HPDE6-E6E7 (cell line): ENCODE measurements around the gene CENPM.

Source experiments
- DNase-seq: peaks from one replicate; pipeline ENCODE4 v3.0.0; 2011; ENCODE audit warnings: missing footprints; ENCODE audit errors: extremely low spot score

CENPM gene

DNA sequence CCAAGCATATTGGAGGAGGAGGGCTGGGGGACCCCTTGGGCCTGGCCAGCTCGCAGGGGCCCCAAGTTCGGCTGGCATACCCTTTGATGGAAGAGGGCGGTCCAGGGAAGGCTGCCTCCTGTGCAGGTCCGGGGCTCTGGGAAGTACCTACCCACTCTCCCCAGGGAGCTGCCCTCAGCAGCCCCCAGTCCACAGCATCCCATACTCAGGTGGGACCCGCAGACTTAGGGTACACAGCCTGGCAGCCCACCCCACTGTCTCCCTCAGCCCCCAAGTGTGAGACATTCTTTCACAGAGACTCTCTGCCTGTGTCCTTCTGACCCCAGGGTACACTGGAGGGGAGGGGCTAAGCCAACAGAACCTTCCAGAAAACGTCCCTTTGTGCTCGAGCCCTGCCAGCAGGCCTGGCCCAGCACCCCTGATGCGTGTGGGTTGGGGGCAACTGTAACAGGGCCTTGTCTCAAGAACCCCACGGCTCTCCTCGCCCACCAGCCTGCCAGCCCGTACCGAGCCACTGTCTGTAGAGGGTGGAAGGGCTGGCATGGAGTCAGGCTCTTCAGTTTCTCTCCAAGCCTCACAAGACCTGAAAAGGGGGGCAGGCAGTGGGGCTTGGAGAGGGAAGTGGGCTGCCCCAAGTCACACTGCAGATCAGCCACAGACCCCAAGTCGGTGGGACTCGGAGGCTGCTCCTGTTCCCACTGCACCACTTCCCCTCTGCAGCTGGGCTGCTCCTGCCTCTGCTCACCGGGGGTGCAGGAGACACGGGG lies 13.4 kb downstream of the CENPM start:
- no peak for DNase-seq

DNA sequence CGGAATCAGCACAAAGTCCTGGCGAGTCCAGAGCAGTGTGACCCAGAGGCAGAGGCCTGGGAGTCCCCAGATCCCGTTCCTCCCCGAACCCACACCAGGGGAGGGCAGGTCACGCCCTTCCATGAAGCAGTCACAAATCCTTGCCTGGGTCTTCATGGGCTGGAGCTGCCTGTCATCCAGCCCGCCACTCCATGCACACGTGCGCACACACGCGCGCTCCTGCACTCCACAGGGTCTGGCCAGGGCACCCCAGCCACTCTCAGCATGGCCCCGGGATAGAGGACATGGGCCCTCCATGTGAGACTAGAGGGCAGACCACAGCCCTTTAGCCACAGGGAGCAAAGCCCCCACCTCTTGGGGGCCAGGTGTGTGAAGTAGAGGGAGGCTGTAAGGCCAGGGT lies 14.6 kb downstream of the CENPM start:
- no peak for DNase-seq

DNA sequence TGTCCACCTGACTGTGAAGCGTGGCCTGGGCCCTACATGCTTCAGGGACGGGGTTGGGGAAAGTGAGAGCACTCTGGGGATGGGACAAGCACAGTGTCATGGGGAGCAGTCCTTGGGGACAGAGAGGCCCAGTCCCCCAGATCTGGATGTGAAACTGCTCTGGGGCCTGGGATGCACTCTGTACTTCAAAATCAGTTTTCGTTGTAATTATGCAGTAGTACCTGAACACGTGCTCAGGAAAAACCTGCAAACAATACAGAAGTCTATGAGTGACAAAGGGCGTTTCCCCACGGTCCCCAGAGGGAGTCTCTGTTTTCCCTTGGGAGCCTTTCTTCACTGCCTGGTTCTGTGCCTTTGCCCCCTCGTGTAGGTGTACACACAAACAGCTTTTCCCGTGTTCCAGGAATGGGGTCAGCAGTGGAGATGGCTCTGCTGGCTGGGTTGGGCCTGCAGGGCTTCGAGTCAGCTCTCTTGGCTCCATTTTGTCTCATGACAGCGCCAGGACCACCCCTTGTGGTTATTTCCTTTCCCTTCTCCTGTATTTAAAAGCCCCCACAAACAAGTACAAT lies 15.2 kb downstream of the CENPM start:
- no peak for DNase-seq

DNA sequence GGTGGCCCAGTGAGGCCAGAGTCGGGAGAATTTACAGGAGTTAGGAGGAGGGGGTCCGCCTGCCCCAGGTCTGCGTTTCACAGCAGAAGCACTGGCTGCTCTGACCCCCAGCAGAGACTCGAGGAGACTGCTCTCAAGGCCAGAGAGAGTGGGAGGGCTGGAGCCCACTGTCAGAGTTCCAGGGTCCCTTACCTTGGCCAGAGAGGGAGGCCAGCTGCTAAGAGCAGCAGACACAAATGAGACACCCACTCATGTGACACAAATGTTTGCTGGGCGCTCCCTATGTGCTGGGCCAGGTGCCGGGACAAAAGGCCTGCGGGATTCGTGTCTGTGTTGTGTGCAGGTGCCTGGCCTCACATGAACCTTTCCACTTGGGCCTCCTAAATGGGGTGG lies 17.5 kb downstream of the CENPM start:
- no peak for DNase-seq

DNA sequence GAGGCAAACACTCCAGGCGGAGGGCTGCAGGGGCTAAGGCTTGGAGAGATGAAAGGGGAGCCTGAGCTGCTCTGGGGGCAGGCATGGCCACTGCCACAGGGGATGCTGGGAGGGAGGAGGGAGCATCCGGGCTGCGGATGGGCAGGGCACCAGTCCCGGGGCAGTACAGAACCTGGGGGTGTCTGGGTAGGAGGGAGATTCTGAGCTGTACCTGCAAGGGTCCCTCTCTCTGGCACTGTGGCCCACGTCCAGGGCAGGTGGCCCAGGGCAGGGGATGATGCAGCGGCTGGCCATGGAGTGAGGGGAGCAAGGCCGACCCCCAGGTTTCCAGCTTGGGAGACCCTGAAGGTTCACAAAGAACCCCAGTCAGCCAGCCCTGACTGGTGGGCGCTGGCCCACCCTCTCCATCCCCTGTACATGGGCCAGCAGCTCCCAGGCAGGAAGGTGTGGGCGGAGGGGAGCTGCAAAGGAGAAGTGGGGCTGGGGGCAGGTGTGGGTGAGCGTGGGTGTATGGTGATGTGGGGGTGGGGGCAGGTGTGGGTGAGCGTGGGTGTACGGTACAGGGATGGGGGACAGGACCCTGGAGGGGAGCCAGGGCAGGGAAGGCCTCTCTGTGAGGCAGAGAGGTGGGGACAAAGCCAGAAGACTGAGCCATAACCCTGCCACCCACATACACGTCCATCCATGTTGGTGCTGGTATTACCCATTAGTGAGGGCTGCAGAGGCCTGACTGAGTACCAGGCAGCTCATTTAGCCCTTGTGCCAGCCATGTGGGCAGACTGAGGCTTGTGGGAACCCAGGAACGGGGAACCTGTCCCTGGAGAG lies 18.1 kb downstream of the CENPM start:
- DNase-seq: no peak

DNA sequence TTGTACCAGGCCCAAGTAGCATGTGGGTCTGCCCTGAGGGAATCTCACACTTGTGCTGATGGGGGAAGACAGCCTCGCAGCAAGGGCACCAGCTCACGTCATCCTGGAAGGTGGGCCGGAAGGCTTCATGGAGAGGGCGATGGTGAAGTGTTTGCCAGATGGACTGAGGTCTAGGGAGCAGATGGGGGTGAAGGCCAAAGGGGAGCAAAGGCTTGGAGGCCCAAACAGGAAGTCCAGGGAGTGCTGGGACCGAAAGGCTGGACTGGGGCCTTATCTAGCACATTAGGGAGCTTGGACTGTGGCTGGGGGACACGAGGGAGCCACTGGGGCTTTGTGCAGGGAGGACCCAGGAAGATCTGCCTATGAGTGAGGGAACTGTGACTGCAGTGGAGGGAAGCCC lies 19.1 kb downstream of the CENPM start:
- no peak for DNase-seq

DNA sequence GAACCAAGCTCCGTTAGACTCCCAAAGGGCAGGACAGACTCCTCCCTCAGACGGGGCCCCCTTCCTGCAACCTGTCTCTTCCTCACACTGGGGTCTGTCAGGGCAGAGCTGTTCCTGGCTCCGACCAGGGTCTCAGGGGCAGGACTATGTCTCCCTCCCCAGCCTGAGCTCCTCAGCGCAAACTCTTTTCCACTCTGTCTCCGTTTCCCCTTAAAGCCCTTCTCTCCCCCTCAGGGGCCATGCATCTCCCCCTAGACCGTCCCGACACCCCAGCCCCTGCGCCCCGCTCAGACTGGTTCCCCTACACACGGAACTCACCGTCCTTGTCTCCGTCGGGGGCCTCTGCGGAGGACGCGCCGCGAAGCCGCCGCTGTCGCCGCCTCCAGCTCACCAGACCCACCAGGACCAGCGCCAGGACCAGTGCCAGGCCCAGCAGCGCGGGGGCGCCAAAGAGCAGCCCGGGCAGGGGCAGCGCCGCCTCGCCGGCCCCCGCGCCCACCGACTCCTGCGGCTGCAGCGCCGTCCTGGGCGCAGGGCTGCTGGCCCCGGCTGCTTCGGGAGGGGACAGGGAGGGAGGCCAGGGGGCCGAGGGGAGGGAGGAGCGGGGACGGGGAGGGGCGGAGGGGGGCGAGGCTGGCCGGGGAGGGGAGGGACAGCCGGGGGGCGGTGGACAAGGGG lies 21.0 kb downstream of the CENPM start:
- no peak for DNase-seq

DNA sequence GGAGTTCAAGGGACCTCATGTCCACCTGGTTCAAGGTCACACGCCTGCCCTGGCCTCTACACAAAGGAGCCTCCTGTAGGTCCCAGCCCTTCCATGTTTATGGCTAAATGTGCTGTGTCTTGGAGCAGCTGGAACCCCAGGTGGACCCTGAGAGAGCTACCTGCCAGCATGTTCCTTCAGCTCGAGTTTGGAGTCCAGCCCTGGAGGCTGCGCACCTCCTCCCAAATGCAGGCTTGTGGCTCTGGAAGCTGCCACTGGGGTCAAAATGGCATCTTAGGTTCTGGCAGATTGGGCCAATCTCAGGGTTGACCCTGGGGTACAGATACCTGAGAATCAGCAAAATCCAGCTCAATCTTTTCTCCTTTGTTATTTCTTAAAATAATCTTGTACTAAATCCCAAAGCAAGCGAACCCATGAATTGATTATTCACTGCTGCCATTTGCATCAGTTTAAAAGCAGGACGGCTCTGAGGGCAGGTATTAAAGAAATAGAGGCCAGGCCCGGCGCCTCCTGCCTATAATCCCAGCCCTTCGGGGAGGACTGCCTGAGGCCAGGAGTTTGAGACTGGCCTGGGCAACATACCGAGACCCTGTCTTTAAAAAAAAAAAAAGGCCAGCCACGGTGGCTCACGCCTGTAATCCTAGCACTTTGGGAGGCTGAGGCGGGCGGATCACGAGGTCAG lies 23.2 kb downstream of the CENPM start:
- DNase-seq: no peak

DNA sequence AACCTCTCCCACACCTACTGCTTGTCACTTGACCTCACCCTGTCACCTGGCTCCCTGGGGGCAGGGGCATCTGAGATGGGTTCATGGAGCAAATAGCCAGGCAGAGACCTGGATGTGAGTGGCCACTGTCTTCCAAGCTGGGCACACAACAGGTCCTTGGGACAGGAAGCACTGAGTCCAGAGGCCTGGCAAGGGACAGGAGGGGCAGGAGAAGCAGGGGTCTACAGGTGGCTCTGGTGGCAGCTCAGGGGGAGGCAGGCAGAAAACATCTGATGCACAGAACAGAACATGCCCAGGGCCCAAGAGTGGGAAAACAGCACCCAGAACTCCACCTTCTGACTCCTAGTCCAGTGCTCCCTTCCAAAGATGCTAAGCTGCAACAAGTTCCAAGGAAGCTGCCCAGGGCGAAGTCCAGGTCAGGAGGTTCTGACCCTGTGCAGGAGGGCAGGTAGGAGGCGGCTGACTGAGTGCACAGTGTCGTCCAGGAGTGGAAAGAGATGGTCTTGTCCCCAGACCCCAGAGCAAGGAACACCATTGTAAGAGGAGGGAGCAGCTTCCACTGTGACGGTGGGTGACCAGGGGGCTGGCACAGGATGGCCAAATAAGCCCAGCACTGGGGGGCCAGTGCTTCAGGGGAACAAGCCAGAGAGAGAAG lies 23.9 kb downstream of the CENPM start:
- no peak for DNase-seq

DNA sequence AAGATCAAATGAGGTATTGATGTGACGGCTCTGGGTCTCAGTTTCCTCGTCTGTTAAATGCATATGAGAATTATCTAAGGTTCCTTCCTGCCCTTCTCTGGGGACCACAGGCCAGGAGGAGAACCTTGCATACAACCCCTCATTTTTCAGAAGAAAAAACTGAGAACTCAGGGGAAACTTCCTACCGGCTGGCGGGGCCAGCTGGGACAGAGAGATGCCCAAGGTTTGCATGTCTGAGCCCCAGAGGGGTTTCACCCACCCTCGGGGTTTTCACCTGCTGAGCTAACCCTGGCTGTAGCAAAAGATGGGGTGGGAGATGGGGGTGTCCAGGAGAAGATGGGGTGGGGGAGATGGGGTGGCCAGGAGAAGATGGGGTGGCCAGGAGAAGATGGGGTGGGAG lies 24.6 kb downstream of the CENPM start:
- no peak for DNase-seq

DNA sequence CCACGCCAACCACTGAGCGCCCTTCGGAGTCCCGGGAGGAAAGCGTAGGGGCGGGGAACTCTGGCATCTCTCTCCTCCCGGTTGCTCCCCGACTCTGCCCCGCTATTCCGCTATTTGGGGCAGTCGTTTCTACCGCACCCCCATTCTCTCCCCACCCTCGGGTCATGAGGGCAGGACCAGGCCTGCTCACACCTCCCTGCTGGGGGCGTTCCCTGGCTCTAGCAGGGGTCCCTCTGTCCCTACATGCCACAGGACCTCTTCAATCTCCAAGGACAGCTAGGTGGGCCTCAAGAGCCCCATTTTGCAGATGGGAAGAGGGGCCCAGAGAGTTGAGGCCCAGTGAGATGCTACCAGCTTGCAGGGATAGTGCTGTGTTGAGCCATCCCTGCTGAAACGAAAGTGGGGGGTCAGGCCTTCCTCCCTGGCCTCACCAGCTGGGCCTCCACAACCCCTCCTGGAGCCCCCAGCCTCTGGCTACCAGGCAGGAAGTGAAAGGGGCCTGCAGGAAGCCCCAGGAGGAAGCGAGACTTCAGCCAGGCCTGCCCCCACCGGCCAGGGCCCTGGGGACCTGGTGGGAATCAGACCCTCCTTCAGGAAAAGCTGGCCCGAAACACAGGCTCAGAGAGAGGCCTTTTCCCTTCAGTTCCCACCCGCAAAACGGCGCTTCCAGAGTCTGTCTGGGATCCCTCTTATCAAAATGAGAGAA lies 26.5 kb downstream of the CENPM start:
- no peak for DNase-seq

DNA sequence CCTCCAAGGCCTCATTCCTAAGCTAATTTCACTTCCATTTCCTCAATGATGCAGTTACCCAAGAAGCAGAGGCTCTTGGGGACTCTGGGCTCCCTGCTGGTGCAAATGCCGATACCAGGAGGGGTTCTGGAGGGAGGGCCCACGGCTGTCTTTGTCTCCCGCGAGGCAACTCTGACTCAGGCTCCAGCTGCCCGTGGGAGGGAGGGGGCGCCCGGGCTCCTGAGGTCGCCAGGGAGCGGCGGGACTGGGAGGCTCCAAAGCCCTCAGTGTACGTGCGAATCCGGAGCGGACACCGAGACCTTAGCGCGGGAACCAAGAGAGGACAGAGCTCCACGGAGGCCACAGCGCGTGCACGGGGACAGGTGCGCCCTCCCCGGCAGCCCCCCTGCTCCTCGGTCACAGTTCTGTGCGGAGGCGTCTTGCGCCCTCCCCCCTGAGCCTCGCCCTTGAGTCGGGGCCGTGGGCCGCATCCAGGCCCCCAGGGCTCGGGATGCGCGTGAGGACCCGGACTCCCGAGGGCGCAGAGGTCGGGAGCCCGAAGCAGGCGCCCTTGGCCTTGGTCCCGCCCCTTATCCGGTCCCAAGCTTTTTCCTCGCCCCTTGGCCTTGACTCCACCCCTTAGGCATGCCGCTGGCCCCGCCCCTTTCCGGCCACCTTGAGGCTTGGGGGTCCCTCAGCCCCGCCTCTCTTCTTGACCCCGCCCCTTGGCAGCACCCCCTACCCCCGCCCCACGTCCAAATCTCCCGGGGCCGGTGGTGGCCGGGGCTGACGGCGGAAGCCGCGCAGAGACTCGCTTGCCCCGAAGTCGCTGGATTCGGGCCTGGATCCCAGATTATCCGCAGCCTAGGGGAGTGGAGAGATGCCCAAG lies 27.4 kb downstream of the CENPM start:
- DNase-seq: no peak

DNA sequence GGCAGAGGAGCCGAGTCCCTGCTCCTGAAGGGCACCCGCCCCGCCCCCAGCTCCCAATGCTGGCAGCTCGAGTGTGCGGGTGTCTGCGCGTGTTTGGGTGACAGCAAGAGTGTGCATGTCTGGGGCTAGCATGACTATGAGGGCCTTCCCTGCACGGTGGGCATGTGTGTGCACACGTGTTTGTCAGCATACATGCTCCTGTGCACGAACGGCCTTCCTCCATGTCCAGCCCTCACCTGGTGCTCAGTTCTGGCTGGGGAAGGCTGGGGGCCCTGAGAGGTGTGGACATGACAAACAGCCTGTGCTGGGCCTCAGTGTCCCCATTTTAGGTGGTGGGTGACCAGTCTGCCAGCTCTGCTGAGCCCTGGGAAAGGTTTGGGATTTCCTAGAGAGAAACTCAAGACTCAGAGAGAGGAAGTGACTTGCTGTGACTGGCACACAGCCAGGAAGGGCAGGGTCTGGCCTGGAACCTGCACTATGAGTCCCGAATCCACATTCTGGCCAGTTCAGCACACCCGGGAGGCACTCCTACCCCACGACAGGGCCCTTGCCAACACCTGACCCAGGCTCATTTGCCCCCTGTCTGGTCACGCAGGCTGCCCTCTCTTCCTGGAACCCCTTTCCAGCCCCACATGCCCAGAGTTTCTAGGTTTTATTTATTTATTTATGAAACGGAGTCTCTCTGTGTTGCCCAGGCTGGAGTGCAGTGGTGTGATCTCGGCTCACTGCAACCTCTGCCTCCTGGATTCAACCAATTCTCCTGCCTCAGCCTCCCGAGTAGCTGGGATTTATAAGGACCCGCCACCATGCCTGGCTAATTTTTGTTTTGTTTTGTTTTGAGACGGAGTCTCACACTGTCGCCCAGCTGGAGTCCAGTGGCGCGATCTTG lies 28.8 kb downstream of the CENPM start:
- no peak for DNase-seq

DNA sequence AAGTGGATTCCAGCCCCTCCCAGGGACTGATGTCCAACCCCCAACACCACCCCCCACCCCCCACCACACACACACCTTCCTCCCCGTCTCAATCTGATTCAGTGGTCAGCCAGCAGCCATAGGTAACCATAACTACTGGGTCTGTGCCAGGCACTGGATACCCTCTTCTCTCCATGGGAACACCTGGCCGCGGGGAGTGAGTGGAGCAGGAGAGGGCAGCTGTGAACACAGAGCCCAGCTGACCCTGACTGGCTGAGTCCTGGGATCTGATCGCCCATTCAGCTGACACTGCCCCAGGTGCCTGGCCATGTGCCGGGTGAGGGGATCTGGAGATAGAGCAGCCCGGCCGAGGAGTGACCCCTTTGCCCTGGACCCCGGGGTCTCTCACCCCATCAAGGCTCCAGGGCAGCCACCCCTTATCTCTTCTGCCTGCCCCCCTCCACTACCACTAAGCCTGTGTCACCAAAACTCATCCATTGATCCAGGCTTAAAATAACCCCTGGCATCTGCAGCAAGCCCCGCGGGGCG lies 29.5 kb downstream of the CENPM start:
- no peak for DNase-seq

DNA sequence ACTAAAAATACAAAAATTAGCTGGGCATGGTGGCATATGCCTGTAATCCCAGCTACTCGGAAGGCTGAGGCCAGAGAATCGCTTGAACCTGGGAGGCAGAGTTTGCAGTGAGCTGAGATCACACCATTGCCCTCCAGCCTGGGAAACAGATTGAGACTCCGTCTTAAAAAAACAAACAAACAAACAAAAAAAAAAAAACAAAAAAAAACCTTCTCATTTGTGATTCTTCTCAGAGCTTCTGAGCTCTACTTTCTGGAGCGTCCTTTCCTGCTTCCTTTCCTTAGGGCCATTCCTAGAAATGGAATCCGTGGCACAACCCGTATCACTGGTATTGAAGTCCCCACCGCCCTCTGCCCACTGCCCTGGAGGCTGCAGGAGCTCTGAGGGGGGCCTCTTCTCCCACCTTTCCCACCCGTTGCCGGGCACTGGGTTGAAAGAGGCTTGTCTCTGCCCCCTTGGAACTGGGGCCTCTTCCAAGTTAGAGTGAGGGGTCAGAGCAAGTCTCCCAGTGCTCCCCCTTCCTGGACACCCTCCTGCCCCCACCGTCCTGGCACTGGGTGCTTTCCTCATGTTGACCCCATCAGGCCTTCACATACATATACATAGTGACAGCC lies 30.1 kb downstream of the CENPM start:
- DNase-seq: no peak

DNA sequence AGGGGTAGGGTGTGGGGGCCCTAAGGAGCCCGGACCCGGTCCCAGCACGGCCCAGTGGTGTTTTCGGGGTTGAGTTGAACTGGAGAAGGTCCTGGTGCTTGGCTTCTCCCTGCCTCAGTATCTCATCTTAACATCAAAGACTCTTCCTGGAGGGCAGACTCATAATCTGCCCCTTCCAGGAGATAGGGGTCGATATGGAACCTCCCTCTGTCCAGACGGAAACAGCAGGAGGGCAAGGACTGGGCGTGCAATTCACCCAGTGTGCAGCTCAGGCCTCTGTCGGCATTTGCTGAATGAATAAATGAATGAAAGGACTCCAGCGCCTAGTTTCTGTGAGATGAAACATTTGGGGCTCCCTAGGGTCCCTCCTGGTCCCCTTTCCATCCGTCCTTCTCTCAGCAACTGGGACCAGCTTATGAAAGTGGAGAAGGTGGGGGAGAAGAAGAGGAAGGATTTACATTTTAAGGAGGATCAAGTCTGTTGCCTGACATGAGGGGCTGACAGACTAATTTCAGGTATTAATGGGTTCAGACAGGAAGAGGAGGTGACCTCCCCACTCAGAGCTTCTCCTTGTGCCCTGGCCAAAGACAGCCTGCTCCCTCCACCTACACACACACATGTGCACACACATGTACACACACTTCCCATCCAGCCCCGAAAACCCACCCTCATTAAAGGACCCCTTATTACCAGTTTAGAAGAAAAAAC lies 31.0 kb downstream of the CENPM start:
- no peak for DNase-seq
